Uterus (tissue), 2 donors: ENCODE results near the gene DTX2.
"Not testable (repeated sequence)": the region's sequence is repeated elsewhere in the genome, so short reads cannot be mapped to it uniquely, and the experiment has no call there.

Experiments
- POLR2A ChIP-seq, 2 donors: fragments of 450-650 bp; IDR thresholded peaks; one replicate each; pipeline ENCODE4 v1.6.1; 2016; ENCODE audit warnings: antibody characterized with exemption in 2 of 2, mild to moderate bottlenecking in 1 of 2, moderate library complexity in 1 of 2
- TF ChIP-seq, protein P1 (sequence below), 4 experiments: fragments of 200-600 bp in 2 of 4; fragments of 450-650 bp in 2 of 4; sonication (generic) in 2 of 4; IDR thresholded peaks; one replicate each; pipeline ENCODE4 v1.5.1; 2016 to 2019; ENCODE audit warnings: antibody characterized with exemption in 4 of 4, mild to moderate bottlenecking in 2 of 4, moderate library complexity in 1 of 4

DNA sequence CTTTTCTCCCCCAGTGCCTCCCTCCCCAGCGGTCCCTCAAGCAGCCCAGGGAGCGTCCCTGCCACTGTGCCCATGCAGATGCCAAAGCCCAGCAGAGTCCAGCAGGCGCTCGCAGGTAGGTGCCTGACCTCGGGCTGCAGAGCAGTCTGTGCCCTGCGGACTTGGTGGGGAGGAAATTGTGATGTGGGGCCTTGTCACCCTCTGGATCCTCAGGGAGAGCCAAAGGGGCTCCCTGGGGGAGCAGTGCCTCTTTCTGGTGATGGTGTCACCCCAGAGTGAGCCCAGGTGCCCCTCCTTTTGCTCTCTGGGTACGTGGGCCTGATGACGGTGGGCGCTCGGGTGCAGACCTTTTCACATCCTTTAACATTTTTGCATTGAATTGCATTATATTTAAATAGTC is 30.6 kb downstream of the DTX2 start:
- TF ChIP-seq POLR2A (IDR thresholded peaks at IDR 0.05) = not testable (repeated sequence)
- TF ChIP-seq, protein P1, sequence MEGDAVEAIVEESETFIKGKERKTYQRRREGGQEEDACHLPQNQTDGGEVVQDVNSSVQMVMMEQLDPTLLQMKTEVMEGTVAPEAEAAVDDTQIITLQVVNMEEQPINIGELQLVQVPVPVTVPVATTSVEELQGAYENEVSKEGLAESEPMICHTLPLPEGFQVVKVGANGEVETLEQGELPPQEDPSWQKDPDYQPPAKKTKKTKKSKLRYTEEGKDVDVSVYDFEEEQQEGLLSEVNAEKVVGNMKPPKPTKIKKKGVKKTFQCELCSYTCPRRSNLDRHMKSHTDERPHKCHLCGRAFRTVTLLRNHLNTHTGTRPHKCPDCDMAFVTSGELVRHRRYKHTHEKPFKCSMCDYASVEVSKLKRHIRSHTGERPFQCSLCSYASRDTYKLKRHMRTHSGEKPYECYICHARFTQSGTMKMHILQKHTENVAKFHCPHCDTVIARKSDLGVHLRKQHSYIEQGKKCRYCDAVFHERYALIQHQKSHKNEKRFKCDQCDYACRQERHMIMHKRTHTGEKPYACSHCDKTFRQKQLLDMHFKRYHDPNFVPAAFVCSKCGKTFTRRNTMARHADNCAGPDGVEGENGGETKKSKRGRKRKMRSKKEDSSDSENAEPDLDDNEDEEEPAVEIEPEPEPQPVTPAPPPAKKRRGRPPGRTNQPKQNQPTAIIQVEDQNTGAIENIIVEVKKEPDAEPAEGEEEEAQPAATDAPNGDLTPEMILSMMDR (IDR thresholded peaks at IDR 0.05) = not testable (repeated sequence)
